ENCODE data around the gene NANOS3.

Gene NANOS3

GRCh38 chr19:13887018-13887436 is 10.1 kb downstream of the NANOS3 start:
- DNase-seq: no peak
- no peak for TF ChIP-seq CTCF (IDR thresholded peaks at IDR 0.05; ENCODE audit: low read depth, low read length, missing control alignments)
- no peaks in the 10 kb centered on the region for H3K27me3 ChIP-seq (replicated peaks)
- H3K4me3 ChIP-seq (ENCODE audit: low read depth, low read length): no peak overlapping the region
- no peaks in the 10 kb centered on the region for H3K36me3 ChIP-seq (replicated peaks)
- in situ Hi-C loops (cut with HindIII; ENCODE audit: low pct_ligation_motif_present, low sequenced_read_pairs): no loop called here
- no peak overlapping the region for H3K27ac ChIP-seq

- DNase-seq: no peak
- Histone ChIP-seq H3K36me3 (replicated peaks) (no peaks in the 10 kb centered on the region), H3K27ac (no peak overlapping the region), H3K27me3 (replicated peaks) (no peaks in the 10 kb centered on the region), H3K4me3 (ENCODE audit: low read depth, low read length) (no peak overlapping the region)
- in situ Hi-C loops (cut with HindIII; ENCODE audit: low pct_ligation_motif_present, low sequenced_read_pairs): no loop called here
- TF ChIP-seq CTCF (IDR thresholded peaks at IDR 0.05; ENCODE audit: low read depth, low read length, missing control alignments): no peak
These were observed 10.6 kb downstream of the NANOS3 start for GRCh38 chr19:13887517-13887916.

GRCh38 chr19:13888281-13888680 is 11.3 kb downstream of the NANOS3 start:
- Histone ChIP-seq H3K27ac (no peak overlapping the region), H3K4me3 (ENCODE audit: low read depth, low read length) (no peak overlapping the region), H3K36me3 (replicated peaks) (no peaks in the 10 kb centered on the region), H3K27me3 (replicated peaks) (no peaks in the 10 kb centered on the region)
- DNase-seq: no peak
- in situ Hi-C loops (cut with HindIII; ENCODE audit: low pct_ligation_motif_present, low sequenced_read_pairs): no loop called here
- TF ChIP-seq CTCF (IDR thresholded peaks at IDR 0.05; ENCODE audit: low read depth, low read length, missing control alignments): no peak

GRCh38 chr19:13890136-13890535 is 13.2 kb downstream of the NANOS3 start:
- in situ Hi-C loops (cut with HindIII; ENCODE audit: low pct_ligation_motif_present, low sequenced_read_pairs): no loop called here
- no peak for DNase-seq
- H3K27ac ChIP-seq: no peak overlapping the region
- H3K36me3 ChIP-seq (replicated peaks): no peaks in the 10 kb centered on the region
- H3K4me3 ChIP-seq (ENCODE audit: low read depth, low read length): no peak overlapping the region
- H3K27me3 ChIP-seq (replicated peaks): no peaks in the 10 kb centered on the region
- no peak for TF ChIP-seq CTCF (IDR thresholded peaks at IDR 0.05; ENCODE audit: low read depth, low read length, missing control alignments)

- no peaks in the 10 kb centered on the region for H3K36me3 ChIP-seq (replicated peaks)
- no peak for TF ChIP-seq CTCF (IDR thresholded peaks at IDR 0.05; ENCODE audit: low read depth, low read length, missing control alignments)
- no peak overlapping the region for H3K4me3 ChIP-seq (ENCODE audit: low read depth, low read length)
- H3K27ac ChIP-seq: no peak overlapping the region
- no peak for DNase-seq
- H3K27me3 ChIP-seq (replicated peaks): no peaks in the 10 kb centered on the region
- in situ Hi-C loops (cut with HindIII; ENCODE audit: low pct_ligation_motif_present, low sequenced_read_pairs): no loop called here
These were observed 15.9 kb downstream of the NANOS3 start for GRCh38 chr19:13892870-13893269.

- Histone ChIP-seq H3K36me3 (replicated peaks) (no peaks in the 10 kb centered on the region), H3K27me3 (replicated peaks) (no peaks in the 10 kb centered on the region), H3K27ac (no peak overlapping the region), H3K4me3 (ENCODE audit: low read depth, low read length) (no peak overlapping the region)
- DNase-seq: no peak
- in situ Hi-C loops (cut with HindIII; ENCODE audit: low pct_ligation_motif_present, low sequenced_read_pairs): no loop called here
- TF ChIP-seq CTCF (IDR thresholded peaks at IDR 0.05; ENCODE audit: low read depth, low read length, missing control alignments): no peak
These were observed 17.6 kb downstream of the NANOS3 start for GRCh38 chr19:13894552-13894951.

Data from brain microvascular endothelial cell (primary cell).